Skeletal muscle tissue (tissue), 4 donors: ENCODE results near the gene VTI1A. TPM values are rescaled to one million over a fixed set of nuclear protein-coding genes. Genes with fewer than 3 reads are reported as not detected.

ENCODE experiments used
- H3K27ac ChIP-seq: one replicate; pipeline ENCODE4 v1.7.0; 2013; ENCODE audit warnings: mild to moderate bottlenecking, low read depth, low read length, inconsistent platforms
- H3K27me3 ChIP-seq, 3 donors: one replicate each; pipeline ENCODE4 v1.7.0; 2013; ENCODE audit warnings: low read length in 3 of 3; ENCODE audit not compliant: control insufficient read depth in 3 of 3, insufficient read depth in 3 of 3
- H3K36me3 ChIP-seq, 3 donors: one replicate each; pipeline ENCODE4 v1.7.0; 2013; ENCODE audit warnings: low read length in 3 of 3; ENCODE audit not compliant: control insufficient read depth in 3 of 3, insufficient read depth in 3 of 3
- H3K4me1 ChIP-seq, 3 donors: one replicate each; pipeline ENCODE4 v1.7.0; 2013; ENCODE audit warnings: low read length in 3 of 3, mild to moderate bottlenecking in 3 of 3; ENCODE audit not compliant: control insufficient read depth in 3 of 3, insufficient read depth in 3 of 3
- H3K4me3 ChIP-seq, 3 donors: one replicate each; pipeline ENCODE4 v1.7.0; 2013; ENCODE audit warnings: low read length in 3 of 3
- H3K9ac ChIP-seq, 3 donors: one replicate each; pipeline ENCODE4 v1.7.0; 2013; ENCODE audit warnings: low read length in 3 of 3, mild to moderate bottlenecking in 3 of 3, moderate library complexity in 2 of 3, low read depth in 1 of 3
- H3K9me3 ChIP-seq, 3 donors: one replicate each; pipeline ENCODE4 v1.7.0; 2013; ENCODE audit warnings: low read length in 3 of 3; ENCODE audit not compliant: control insufficient read depth in 3 of 3
- total RNA-seq: library from RNA; depleted of rRNA; stranded (reverse); fragments of >200 nt; gene quantifications from one replicate; pipeline ENCODE4 v1.2.3, GENCODE V29; 2014
- donor health status: Osteomylitis.

The VTI1A gene
- total RNA-seq, 1 donor from 2014 or later, result 18.3 TPM

GRCh38 chr10:112637901-112638300 lies 190.9 kb downstream of the VTI1A start:
- H3K27me3 ChIP-seq, result no peaks in the 10 kb centered on the region
- no peak overlapping the region for H3K27ac ChIP-seq
- no peaks in the 10 kb centered on the region for H3K36me3 ChIP-seq
- H3K4me3 ChIP-seq, result no peak overlapping the region
- H3K9me3 ChIP-seq, result no peaks in the 10 kb centered on the region
- no peaks in the 10 kb centered on the region for H3K4me1 ChIP-seq
- no peak overlapping the region for H3K9ac ChIP-seq

- Histone ChIP-seq H3K27me3 (no peaks in the 10 kb centered on the region), H3K9me3 (no peaks in the 10 kb centered on the region), H3K4me3 (no peak overlapping the region), H3K9ac (no peak overlapping the region), H3K36me3 (no peaks in the 10 kb centered on the region), H3K4me1 (no peaks in the 10 kb centered on the region), H3K27ac (no peak overlapping the region)
Measured at GRCh38 chr10:112639298-112639697, 192.3 kb downstream of the VTI1A start.

- H3K36me3 ChIP-seq, result no peaks in the 10 kb centered on the region
Measured at GRCh38 chr10:112640638-112641037, 193.6 kb downstream of the VTI1A start.

GRCh38 chr10:112643600-112644264 lies 196.7 kb downstream of the VTI1A start:
- no peak overlapping the region for H3K4me3 ChIP-seq
- no peaks in the 10 kb centered on the region for H3K36me3 ChIP-seq
- H3K9me3 ChIP-seq, result no peaks in the 10 kb centered on the region
- no peak overlapping the region for H3K9ac ChIP-seq
- H3K4me1 ChIP-seq, result no peaks in the 10 kb centered on the region
- no peak overlapping the region for H3K27ac ChIP-seq
- no peaks in the 10 kb centered on the region for H3K27me3 ChIP-seq

More at GRCh38 chr10:112640638-112641037, 193.6 kb downstream of the VTI1A start:
- H3K4me3 ChIP-seq, result no peak overlapping the region
- no peak overlapping the region for H3K9ac ChIP-seq
- H3K27me3 ChIP-seq, result no peaks in the 10 kb centered on the region
- H3K4me1 ChIP-seq, result no peaks in the 10 kb centered on the region
- no peaks in the 10 kb centered on the region for H3K9me3 ChIP-seq
- no peak overlapping the region for H3K27ac ChIP-seq

GRCh38 chr10:112644265-112644645 lies 197.2 kb downstream of the VTI1A start:
- H3K4me3 ChIP-seq, result no peak overlapping the region
- no peak overlapping the region for H3K27ac ChIP-seq
- H3K27me3 ChIP-seq, result no peaks in the 10 kb centered on the region
- H3K9me3 ChIP-seq, result no peaks in the 10 kb centered on the region
- H3K4me1 ChIP-seq, result no peaks in the 10 kb centered on the region
- H3K36me3 ChIP-seq, result no peaks in the 10 kb centered on the region
- H3K9ac ChIP-seq, result no peak overlapping the region

GRCh38 chr10:112649006-112649821 lies 202.2 kb downstream of the VTI1A start:
- Histone ChIP-seq H3K9me3 (no peaks in the 10 kb centered on the region), H3K4me1 (no peaks in the 10 kb centered on the region), H3K27me3 (no peaks in the 10 kb centered on the region), H3K4me3 (no peak overlapping the region), H3K36me3 (no peaks in the 10 kb centered on the region), H3K9ac (no peak overlapping the region), H3K27ac (no peak overlapping the region)

- Histone ChIP-seq H3K4me3 (no peak overlapping the region), H3K9me3 (no peaks in the 10 kb centered on the region), H3K27ac (no peak overlapping the region), H3K36me3 (no peaks in the 10 kb centered on the region), H3K9ac (no peak overlapping the region), H3K27me3 (no peaks in the 10 kb centered on the region), H3K4me1 (no peaks in the 10 kb centered on the region)
Measured at GRCh38 chr10:112649822-112650152, 202.8 kb downstream of the VTI1A start.

- no peaks in the 10 kb centered on the region for H3K4me1 ChIP-seq
- no peak overlapping the region for H3K27ac ChIP-seq
- no peaks in the 10 kb centered on the region for H3K27me3 ChIP-seq
- H3K9me3 ChIP-seq, result no peaks in the 10 kb centered on the region
- no peak overlapping the region for H3K9ac ChIP-seq
- H3K4me3 ChIP-seq, result no peak overlapping the region
- no peaks in the 10 kb centered on the region for H3K36me3 ChIP-seq
Measured at GRCh38 chr10:112650588-112651030, 203.6 kb downstream of the VTI1A start.

- Histone ChIP-seq H3K4me1 (no peaks in the 10 kb centered on the region), H3K36me3 (no peaks in the 10 kb centered on the region), H3K9me3 (no peaks in the 10 kb centered on the region), H3K27ac (no peak overlapping the region), H3K4me3 (no peak overlapping the region), H3K9ac (no peak overlapping the region), H3K27me3 (no peaks in the 10 kb centered on the region)
Measured at GRCh38 chr10:112653215-112653614, 206.2 kb downstream of the VTI1A start.

- H3K4me1 ChIP-seq, result no peaks in the 10 kb centered on the region
- H3K9ac ChIP-seq, result no peak overlapping the region
- H3K27ac ChIP-seq, result no peak overlapping the region
- H3K4me3 ChIP-seq, result no peak overlapping the region
- H3K9me3 ChIP-seq, result no peaks in the 10 kb centered on the region
- no peaks in the 10 kb centered on the region for H3K27me3 ChIP-seq
- no peaks in the 10 kb centered on the region for H3K36me3 ChIP-seq
Measured at GRCh38 chr10:112653851-112654250, 206.8 kb downstream of the VTI1A start.
